KBM-7 (cell line): ENCODE measurements around the gene STXBP6.

Experiments used
- DNase-seq: peaks from one replicate; pipeline ENCODE4 v3.0.0-alpha.2; 2015
- in situ Hi-C: fragments of 300-500 bp; cut with MboI; formaldehyde crosslinking; loops from 2 replicates; pipeline ENCODE4 v1.14.3; 2020; ENCODE audit warnings: low sequenced_read_pairs, low pct_unique_long_range_greater_than_20kb, mixed read lengths

Gene STXBP6

GRCh38 chr14:24904533-24904932 is 145.4 kb downstream of the STXBP6 start:
- no peak for DNase-seq
- in situ Hi-C loops: no loop called here

- in situ Hi-C loops: no loop called here
- no peak for DNase-seq
These were observed 146.6 kb downstream of the STXBP6 start for GRCh38 chr14:24903337-24903736.

- in situ Hi-C loops: no loop called here
- DNase-seq: no peak
These were observed 149.5 kb downstream of the STXBP6 start for GRCh38 chr14:24900269-24901100.

GRCh38 chr14:24897793-24898192 is 152.2 kb downstream of the STXBP6 start:
- in situ Hi-C loops: no loop called here
- DNase-seq: no peak

GRCh38 chr14:24895622-24896021 is 154.3 kb downstream of the STXBP6 start:
- no peak for DNase-seq
- in situ Hi-C loops: no loop called here

GRCh38 chr14:24895243-24895583 is 154.7 kb downstream of the STXBP6 start:
- no peak for DNase-seq
- in situ Hi-C loops: no loop called here

GRCh38 chr14:24894583-24895242 is 155.2 kb downstream of the STXBP6 start:
- no peak for DNase-seq
- in situ Hi-C loops: no loop called here

GRCh38 chr14:24892497-24893051 is 157.4 kb downstream of the STXBP6 start:
- no peak for DNase-seq
- in situ Hi-C loops: no loop called here

- in situ Hi-C loops: no loop called here
- DNase-seq: no peak
These were observed 157.9 kb downstream of the STXBP6 start for GRCh38 chr14:24891987-24892496.

- in situ Hi-C loops: no loop called here
- DNase-seq: no peak
These were observed 159.2 kb downstream of the STXBP6 start for GRCh38 chr14:24890716-24891115.

- in situ Hi-C loops: no loop called here
- no peak for DNase-seq
These were observed 160.1 kb downstream of the STXBP6 start for GRCh38 chr14:24889843-24890242.

- no peak for DNase-seq
- in situ Hi-C loops: no loop called here
These were observed 161.4 kb downstream of the STXBP6 start for GRCh38 chr14:24888532-24888931.

GRCh38 chr14:24887623-24888304 is 162.2 kb downstream of the STXBP6 start:
- in situ Hi-C loops: no loop called here
- no peak for DNase-seq

- in situ Hi-C loops: no loop called here
- DNase-seq: no peak
These were observed 164.5 kb downstream of the STXBP6 start for GRCh38 chr14:24885410-24885913.

GRCh38 chr14:24883576-24883975 is 166.4 kb downstream of the STXBP6 start:
- no peak for DNase-seq
- in situ Hi-C loops: no loop called here

GRCh38 chr14:24881116-24881893 is 168.6 kb downstream of the STXBP6 start:
- DNase-seq: no peak
- in situ Hi-C loops: no loop called here

- in situ Hi-C loops: no loop called here
These were observed 169.3 kb downstream of the STXBP6 start for GRCh38 chr14:24880689-24881088.

GRCh38 chr14:24879661-24880386 is 170.1 kb downstream of the STXBP6 start:
- in situ Hi-C loops: no loop called here
- DNase-seq: no peak

More at GRCh38 chr14:24880689-24881088, 169.3 kb downstream of the STXBP6 start:
- no peak for DNase-seq
